ENCODE data around the gene C21orf91.

DNA sequence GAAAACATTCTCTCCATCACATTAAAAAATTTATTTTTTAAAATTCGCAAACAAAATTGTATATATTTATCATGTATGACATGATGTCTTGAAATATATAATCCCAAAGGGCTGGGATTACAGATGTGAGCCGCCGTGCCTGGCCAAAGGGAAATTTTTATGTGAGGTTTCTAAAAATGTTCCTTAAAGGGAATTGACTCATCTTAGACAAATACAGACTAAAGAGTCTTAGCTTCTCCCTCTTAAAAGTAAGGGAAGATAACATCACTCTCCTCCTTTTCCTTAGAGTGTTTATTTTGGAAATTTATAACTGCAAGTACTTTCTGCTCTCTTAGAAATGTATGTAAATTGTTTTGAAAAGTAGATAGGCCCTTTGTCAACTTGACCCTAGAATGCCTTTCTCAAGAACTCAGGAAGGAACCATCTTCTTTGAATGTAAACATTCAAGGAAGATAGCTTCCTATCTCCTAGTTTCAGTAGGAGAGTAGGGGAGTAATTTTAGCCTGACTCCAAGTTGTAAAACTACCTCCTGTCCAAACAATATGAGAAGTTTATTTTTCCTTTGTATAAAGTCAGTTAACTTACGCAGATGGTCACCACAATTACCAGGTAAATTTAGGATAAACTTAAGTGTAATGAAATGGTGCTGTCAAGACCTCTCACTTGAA lies 59.5 kb downstream of the C21orf91 start:
- no peak for TF ChIP-seq POLR2A (IDR thresholded peaks at IDR 0.05; ENCODE audit: low read length)
- TF ChIP-seq GATA1 (IDR thresholded peaks at IDR 0.05; ENCODE audit: low read depth, low read length) = no peak
